GM23338 (cell line): ENCODE results near the gene L3MBTL4. TPM values are rescaled to one million over a fixed set of nuclear protein-coding genes. Genes with fewer than 3 reads are reported as not detected.

Experiments
- ATAC-seq: fragments of 200-7000 bp; cut with Tn5 transposase; 3 replicates; pipeline ENCODE4 v1.9.1; 2020
- DNase-seq: peaks from one replicate; pipeline ENCODE4 v3.0.0-alpha.2; 2015; ENCODE audit warnings: low spot score
- H2AFZ ChIP-seq: fragments of 200-600 bp; sonication (generic); 2 replicates; pipeline ENCODE4 v1.8.0; 2016; ENCODE audit warnings: antibody characterized with exemption, mild to moderate bottlenecking, moderate library complexity
- H3F3A ChIP-seq: fragments of 200-600 bp; sonication (generic); replicated peaks from 2 replicates; pipeline ENCODE4 v1.8.0; 2017; ENCODE audit warnings: antibody characterized with exemption, mixed run types, low read depth
- H3K27ac ChIP-seq: fragments of 200-600 bp; sonication (generic); 2 replicates; pipeline ENCODE4 v1.6.1; 2016; ENCODE audit warnings: low read depth
- H3K27me3 ChIP-seq: fragments of 200-600 bp; sonication (generic); 2 replicates; pipeline ENCODE4 v1.8.0; 2016; ENCODE audit warnings: mild to moderate bottlenecking, mixed run types, moderate library complexity; ENCODE audit not compliant: insufficient read depth
- H3K36me3 ChIP-seq: fragments of 200-600 bp; sonication (generic); 2 replicates; pipeline ENCODE4 v1.8.0; 2016; ENCODE audit warnings: mild to moderate bottlenecking; ENCODE audit not compliant: insufficient read depth
- H3K4me1 ChIP-seq: fragments of 200-600 bp; sonication (generic); 2 replicates; pipeline ENCODE4 v1.8.0; 2016; ENCODE audit warnings: mild to moderate bottlenecking, moderate library complexity; ENCODE audit not compliant: insufficient read depth
- H3K4me2 ChIP-seq: fragments of 200-600 bp; sonication (generic); 2 replicates; pipeline ENCODE4 v1.7.1; 2017; ENCODE audit warnings: mixed run types
- H3K4me3 ChIP-seq: fragments of 200-600 bp; sonication (generic); 2 replicates; pipeline ENCODE4 v1.6.1; 2016; ENCODE audit warnings: mixed run types
- H3K79me2 ChIP-seq: fragments of 200-600 bp; sonication (generic); replicated peaks from 2 replicates; pipeline ENCODE4 v1.8.0; 2017; ENCODE audit warnings: mild to moderate bottlenecking; ENCODE audit not compliant: insufficient read depth
- H3K9me2 ChIP-seq: fragments of 200-600 bp; sonication (generic); 2 replicates; pipeline ENCODE4 v1.8.0; 2017; ENCODE audit not compliant: insufficient read depth
- H4K20me1 ChIP-seq: fragments of 200-600 bp; sonication (generic); replicated peaks from 2 replicates; pipeline ENCODE4 v1.8.0; 2017; ENCODE audit warnings: mild to moderate bottlenecking; ENCODE audit not compliant: insufficient read depth
- H3K27ac Mint-ChIP-seq: 2 replicates; pipeline ENCODE4 v1.8.0; 2020; ENCODE audit warnings: inconsistent platforms, mild to moderate bottlenecking, moderate library complexity, mixed read lengths
- H3K27me3 Mint-ChIP-seq: 3 replicates; pipeline ENCODE4 v1.8.0; 2022; ENCODE audit warnings: low read depth, mild to moderate bottlenecking, moderate library complexity, mixed read lengths, inconsistent platforms; ENCODE audit not compliant: insufficient read depth, poor library complexity
- H3K36me3 Mint-ChIP-seq: 3 replicates; pipeline ENCODE4 v1.8.0; 2021; ENCODE audit warnings: low read depth, mild to moderate bottlenecking, inconsistent platforms, moderate library complexity, mixed read lengths
- H3K4me1 Mint-ChIP-seq: 3 replicates; pipeline ENCODE4 v1.8.0; 2020; ENCODE audit warnings: mild to moderate bottlenecking, inconsistent platforms, mixed read lengths
- H3K4me3 Mint-ChIP-seq: 3 replicates; pipeline ENCODE4 v1.8.0; 2021; ENCODE audit warnings: moderate library complexity, mild to moderate bottlenecking, inconsistent platforms, mixed read lengths
- H3K9me3 Mint-ChIP-seq: 3 replicates; pipeline ENCODE4 v1.8.0; 2020; ENCODE audit warnings: moderate library complexity, mild to moderate bottlenecking, inconsistent platforms, mixed read lengths
- CREB1 ChIP-seq: fragments of 250-450 bp; sonication (Bioruptor Pico); IDR thresholded peaks from 2 replicates; pipeline ENCODE4 v1.5.0; 2020; ENCODE audit warnings: low read depth, mild to moderate bottlenecking, moderate library complexity
- CTCF ChIP-seq, 2 experiments: fragments of 200-600 bp in 1 of 2; sonication (generic) in 1 of 2; conservative IDR thresholded peaks; 2 replicates each; pipeline versions ENCODE4 v1.5.1 to v1.6.1; 2016 to 2017; ENCODE audit warnings: antibody characterized with exemption in 2 of 2, low read depth in 2 of 2, mild to moderate bottlenecking in 2 of 2, moderate library complexity in 1 of 2
- EZH2 ChIP-seq: fragments of 200-600 bp; sonication (generic); IDR thresholded peaks from one replicate; pipeline ENCODE4 v1.8.0; 2017; ENCODE audit warnings: antibody characterized with exemption, mild to moderate bottlenecking, low read depth; ENCODE audit not compliant: unreplicated experiment
- EZH2phosphoT487 ChIP-seq: fragments of 200-600 bp; sonication (generic); IDR thresholded peaks from one replicate; pipeline ENCODE4 v1.8.1; 2018; ENCODE audit warnings: antibody characterized with exemption; ENCODE audit not compliant: unreplicated experiment
- NANOG ChIP-seq: IDR thresholded peaks from 2 replicates; pipeline ENCODE4 v1.6.1; 2016; ENCODE audit warnings: antibody characterized with exemption, borderline replicate concordance
- POLR2AphosphoS5 ChIP-seq: IDR thresholded peaks from 2 replicates; pipeline ENCODE4 v1.6.1; 2016; ENCODE audit warnings: antibody characterized with exemption, low read depth
- STAT1 ChIP-seq: IDR thresholded peaks from one replicate; pipeline ENCODE4 v1.6.1; 2016; ENCODE audit warnings: antibody characterized with exemption; ENCODE audit not compliant: unreplicated experiment
- ZNF114 ChIP-seq: fragments of 250-450 bp; sonication (Bioruptor Pico); IDR thresholded peaks from 2 replicates; pipeline ENCODE4 v1.5.0; 2020; ENCODE audit warnings: mild to moderate bottlenecking, moderate library complexity
- polyA plus RNA-seq: library from polyadenylated mRNA; unstranded; fragments of >200 nt; fragmentation: Nextera tagmentation; extraction: Ambion mirVana; gene quantifications from 2 replicates; pipeline ENCODE4 v1.2.1, GENCODE V29; 2016
- total RNA-seq: library from RNA; depleted of rRNA; stranded (reverse); fragments of >200 nt; shearing (Covaris generic); gene quantifications from 2 replicates; pipeline ENCODE4 v1.2.3, GENCODE V29; 2014
- TF ChIP-seq, protein P1 (sequence below): IDR thresholded peaks from one replicate; pipeline ENCODE4 v1.6.1; 2018; ENCODE audit warnings: antibody characterized with exemption; ENCODE audit not compliant: unreplicated experiment

L3MBTL4 gene
- total and polyA plus RNA-seq, 2 experiments from 2014 or later, result 0.48 to 2.8 TPM

DNA sequence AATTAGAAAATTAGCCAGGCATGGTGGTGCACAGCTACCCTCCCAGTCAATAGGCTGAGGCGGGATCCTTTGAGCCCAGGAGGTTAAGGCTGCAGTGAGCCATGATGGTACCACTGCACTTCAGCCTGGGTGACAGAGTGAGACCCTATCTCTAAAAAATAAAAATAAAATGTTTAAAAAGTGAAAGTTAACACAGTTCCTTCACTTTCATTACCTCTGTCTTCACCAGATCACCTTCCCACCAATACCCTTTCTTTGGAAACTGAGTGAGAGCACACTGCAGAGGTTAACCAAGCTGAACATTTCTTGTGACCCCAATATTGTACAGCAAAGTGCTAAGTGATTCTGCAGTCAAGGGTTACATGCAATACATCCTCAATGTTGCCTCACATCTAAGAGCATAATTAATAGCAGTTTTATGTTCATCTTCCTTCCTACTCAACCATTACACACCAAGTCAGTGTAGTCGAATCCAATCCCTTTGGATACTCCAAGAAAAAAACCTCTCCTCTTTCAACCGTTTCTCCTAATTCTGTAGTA lies 1.7 kb downstream of the L3MBTL4 start (continued):
- no peak for TF ChIP-seq CTCF (conservative IDR thresholded peaks at IDR 0.05; ENCODE audit: low read depth in 2 of 2)
- TF ChIP-seq POLR2AphosphoS5, result no peak
- TF ChIP-seq, protein P1, sequence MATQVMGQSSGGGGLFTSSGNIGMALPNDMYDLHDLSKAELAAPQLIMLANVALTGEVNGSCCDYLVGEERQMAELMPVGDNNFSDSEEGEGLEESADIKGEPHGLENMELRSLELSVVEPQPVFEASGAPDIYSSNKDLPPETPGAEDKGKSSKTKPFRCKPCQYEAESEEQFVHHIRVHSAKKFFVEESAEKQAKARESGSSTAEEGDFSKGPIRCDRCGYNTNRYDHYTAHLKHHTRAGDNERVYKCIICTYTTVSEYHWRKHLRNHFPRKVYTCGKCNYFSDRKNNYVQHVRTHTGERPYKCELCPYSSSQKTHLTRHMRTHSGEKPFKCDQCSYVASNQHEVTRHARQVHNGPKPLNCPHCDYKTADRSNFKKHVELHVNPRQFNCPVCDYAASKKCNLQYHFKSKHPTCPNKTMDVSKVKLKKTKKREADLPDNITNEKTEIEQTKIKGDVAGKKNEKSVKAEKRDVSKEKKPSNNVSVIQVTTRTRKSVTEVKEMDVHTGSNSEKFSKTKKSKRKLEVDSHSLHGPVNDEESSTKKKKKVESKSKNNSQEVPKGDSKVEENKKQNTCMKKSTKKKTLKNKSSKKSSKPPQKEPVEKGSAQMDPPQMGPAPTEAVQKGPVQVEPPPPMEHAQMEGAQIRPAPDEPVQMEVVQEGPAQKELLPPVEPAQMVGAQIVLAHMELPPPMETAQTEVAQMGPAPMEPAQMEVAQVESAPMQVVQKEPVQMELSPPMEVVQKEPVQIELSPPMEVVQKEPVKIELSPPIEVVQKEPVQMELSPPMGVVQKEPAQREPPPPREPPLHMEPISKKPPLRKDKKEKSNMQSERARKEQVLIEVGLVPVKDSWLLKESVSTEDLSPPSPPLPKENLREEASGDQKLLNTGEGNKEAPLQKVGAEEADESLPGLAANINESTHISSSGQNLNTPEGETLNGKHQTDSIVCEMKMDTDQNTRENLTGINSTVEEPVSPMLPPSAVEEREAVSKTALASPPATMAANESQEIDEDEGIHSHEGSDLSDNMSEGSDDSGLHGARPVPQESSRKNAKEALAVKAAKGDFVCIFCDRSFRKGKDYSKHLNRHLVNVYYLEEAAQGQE, result no peak

DNA sequence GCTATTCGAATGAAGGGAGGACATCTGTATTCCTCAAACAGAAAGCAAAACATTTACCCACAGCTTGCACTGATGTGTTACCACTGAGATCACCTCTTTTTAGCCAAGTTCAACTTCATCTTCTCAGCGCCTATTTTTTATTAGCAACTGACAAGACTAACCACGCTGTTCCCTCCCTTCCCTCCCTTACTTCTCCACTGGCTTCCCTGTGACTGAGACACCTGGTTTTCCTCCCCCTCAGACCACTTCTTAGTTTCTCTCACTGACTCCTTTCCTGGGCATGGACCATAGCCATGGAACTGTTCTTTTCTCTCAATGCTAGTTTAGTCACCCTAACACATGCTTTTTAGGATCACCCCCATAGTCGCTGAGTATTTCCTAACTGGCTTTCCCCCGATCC lies 3.3 kb downstream of the L3MBTL4 start:
- H3K9me2 ChIP-seq, result no peaks in the 10 kb centered on the region
- H2AFZ ChIP-seq, result no peak overlapping the region
- Mint-ChIP-seq H3K4me1 (peaks cover 18% of the 10 kb centered on the region), H3K27ac (no peak overlapping the region), H3K9me3 (no peaks in the 10 kb centered on the region; the same call in 2 of the 3 replicates), H3K27me3 (peaks cover 17% of the 10 kb centered on the region), H3K4me3 (no peak overlapping the region), H3K36me3 (no peaks in the 10 kb centered on the region; the same call in 2 of the 3 replicates)
- H3K4me3 ChIP-seq, result no peak overlapping the region
- peaks cover 32% of the 10 kb centered on the region for H3K27me3 ChIP-seq
- no peaks in the 10 kb centered on the region for H3F3A ChIP-seq
- H3K36me3 ChIP-seq, result no peaks in the 10 kb centered on the region
- H3K79me2 ChIP-seq, result no peaks in the 10 kb centered on the region
- ATAC-seq (no peak), DNase-seq (no peak)
- TF ChIP-seq STAT1 (no peak), EZH2 (no peak), CREB1 (CRISPR knock-in tag) (no peak), EZH2phosphoT487 (no peak), CTCF (conservative IDR thresholded peaks at IDR 0.05; ENCODE audit: low read depth in 2 of 2) (no peak), ZNF114 (CRISPR knock-in tag) (no peak), NANOG (no peak)
- TF ChIP-seq, protein P1, result no peak
- H3K27ac ChIP-seq, result no peak overlapping the region
- H4K20me1 ChIP-seq, result no peaks in the 10 kb centered on the region
- no peak overlapping the region for H3K4me2 ChIP-seq
- peaks cover 10% of the 10 kb centered on the region for H3K4me1 ChIP-seq
